GM12878 (cell line): ENCODE measurements around the gene RMI2. TPM values are rescaled to one million over a fixed set of nuclear protein-coding genes. Genes with fewer than 3 reads are reported as not detected.

Source experiments
- ATAC-seq: fragments of 200-7000 bp; cut with Tn5 transposase; 3 replicates; pipeline ENCODE4 v1.9.1; 2020; ENCODE audit warnings: mild to moderate bottlenecking, moderate library complexity
- BruUV-seq: library from RNA; stranded (reverse); fragments of 400-500 nt; replicated peaks from 2 replicates; lab custom pipeline; 2021; lab: Mats Ljungman, UMichigan
- CTCF ChIA-PET: fragments of 300-600 bp; sonication (Branson Sonifier 250); formaldehyde crosslinking; extraction: SDS; loops from one replicate; lab custom pipeline; 2021; ENCODE audit warnings: inconsistent platforms; lab: Yijun Ruan, JAX
- POLR2A ChIA-PET: fragments of 350-600 bp; formaldehyde crosslinking; extraction: SDS; loops from one replicate; lab custom pipeline; 2021; ENCODE audit warnings: inconsistent platforms; lab: Charles Lee
- RAD21 ChIA-PET: fragments of 300-600 bp; sonication (Branson Sonifier 250); formaldehyde crosslinking; loops from one replicate; lab custom pipeline; 2023; ENCODE audit warnings: antibody characterized with exemption; ENCODE audit not compliant: unreplicated experiment; lab: Charles Lee
- SMC1A ChIA-PET: fragments of 300-600 bp; sonication (Branson Sonifier 250); formaldehyde crosslinking; loops from one replicate; lab custom pipeline; 2023; ENCODE audit not compliant: unreplicated experiment, uncharacterized antibody; lab: Charles Lee
- DNase-seq: peaks from one replicate; pipeline ENCODE4 v3.0.0-alpha.2; 2011; ENCODE audit warnings: low read depth, low spot score
- FAIRE-seq: peaks from 3 replicates; lab custom pipeline; 2011; peaks lifted over from hg19 to GRCh38; lab: Jason Lieb, UNC
- H2AFZ ChIP-seq: 2 replicates; pipeline ENCODE4 v1.6.0; 2011; ENCODE audit warnings: low read depth, low read length, control low read depth; ENCODE audit not compliant: control insufficient read depth
- H3K27ac ChIP-seq: 2 replicates; pipeline ENCODE4 v1.5.1; 2011; ENCODE audit warnings: control low read depth; ENCODE audit not compliant: control insufficient read depth, insufficient read depth
- H3K27me3 ChIP-seq, 2 experiments: replicated peaks in 1 of 2; 2 replicates each; pipeline versions ENCODE4 v1.6.0 to v1.6.1; 2011; ENCODE audit warnings: low read length in 1 of 2; ENCODE audit not compliant: control insufficient read depth in 2 of 2, insufficient read depth in 2 of 2
- H3K36me3 ChIP-seq, 2 experiments: 2 replicates each; pipeline ENCODE4 v1.5.1; 2011; ENCODE audit warnings: low read length in 1 of 2; ENCODE audit not compliant: control insufficient read depth in 2 of 2, insufficient read depth in 2 of 2
- H3K4me1 ChIP-seq: 2 replicates; pipeline ENCODE4 v1.6.1; 2011; ENCODE audit warnings: mild to moderate bottlenecking, low read length, moderate library complexity, mixed read lengths; ENCODE audit not compliant: control insufficient read depth, insufficient read depth
- H3K4me2 ChIP-seq: 2 replicates; pipeline ENCODE4 v1.6.0; 2011; ENCODE audit warnings: control low read depth; ENCODE audit not compliant: control insufficient read depth, insufficient read depth
- H3K4me3 ChIP-seq: fragments of 200-600 bp; sonication (generic); 2 replicates; pipeline ENCODE4 v1.5.1; 2016
- H3K79me2 ChIP-seq: 2 replicates; pipeline ENCODE4 v1.6.0; 2011; ENCODE audit warnings: low read length; ENCODE audit not compliant: control insufficient read depth, insufficient read depth
- H3K9ac ChIP-seq: 2 replicates; pipeline ENCODE4 v1.8.0; 2011; ENCODE audit warnings: low read length, control low read depth, mixed read lengths; ENCODE audit not compliant: control insufficient read depth, insufficient read depth
- H3K9me3 ChIP-seq: replicated peaks from 3 replicates; pipeline ENCODE4 v1.5.1; 2011; ENCODE audit warnings: mild to moderate bottlenecking, low read length; ENCODE audit not compliant: control insufficient read depth, insufficient read depth
- H4K20me1 ChIP-seq: 2 replicates; pipeline ENCODE4 v1.6.0; 2011; ENCODE audit not compliant: control insufficient read depth, insufficient read depth
- CUX1 ChIP-seq: IDR thresholded peaks from 2 replicates; pipeline ENCODE4 v1.6.1; 2012; ENCODE audit warnings: improper control_type of control experiment, low read depth, low read length; ENCODE audit not compliant: insufficient replicate concordance
- KLF5 ChIP-seq: fragments of 450-650 bp; IDR thresholded peaks from 2 replicates; pipeline ENCODE4 v1.6.1; 2014; ENCODE audit warnings: mild to moderate bottlenecking; ENCODE audit not compliant: partially characterized antibody
- MEF2B ChIP-seq: fragments of 450-650 bp; IDR thresholded peaks from 2 replicates; pipeline ENCODE4 v1.6.1; 2018; ENCODE audit warnings: mild to moderate bottlenecking, moderate library complexity; ENCODE audit not compliant: partially characterized antibody, poor library complexity, severe bottlenecking
- RCOR1 ChIP-seq: conservative IDR thresholded peaks from 2 replicates; pipeline ENCODE4 v1.6.1; 2012; ENCODE audit warnings: low read depth, low read length, improper control_type of control experiment
- RELA ChIP-seq: fragments of 450-650 bp; IDR thresholded peaks from 2 replicates; pipeline ENCODE4 v1.8.0; 2014; ENCODE audit warnings: borderline replicate concordance; ENCODE audit not compliant: partially characterized antibody
- SMAD1 ChIP-seq: fragments of 450-650 bp; IDR thresholded peaks from 2 replicates; pipeline ENCODE4 v1.6.1; 2018; ENCODE audit warnings: mild to moderate bottlenecking, low read depth; ENCODE audit not compliant: partially characterized antibody
- SMARCA5 ChIP-seq: fragments of 450-650 bp; IDR thresholded peaks from 2 replicates; pipeline ENCODE4 v1.6.1; 2017; ENCODE audit warnings: mild to moderate bottlenecking
- SP1 ChIP-seq: IDR thresholded peaks from one replicate; pipeline ENCODE4 v1.6.1; 2011; ENCODE audit warnings: low read depth, low read length
- SPI1 ChIP-seq: IDR thresholded peaks from 2 replicates; pipeline ENCODE4 v1.6.1; 2011; ENCODE audit warnings: low read depth, mild to moderate bottlenecking, low read length, moderate library complexity, borderline replicate concordance; ENCODE audit not compliant: insufficient read depth
- TAF1 ChIP-seq: IDR thresholded peaks from 2 replicates; pipeline ENCODE4 v1.6.1; 2011; ENCODE audit warnings: mild to moderate bottlenecking, low read depth, low read length, borderline replicate concordance
- ZSCAN29 ChIP-seq: fragments of 450-650 bp; IDR thresholded peaks from 2 replicates; pipeline ENCODE4 v1.6.1; 2017; ENCODE audit warnings: mild to moderate bottlenecking, moderate library complexity
- WGBS: methylation state at CpG from one replicate; pipeline ENCODE4 v1.1.6; 2016; ENCODE audit warnings: low lambda C conversion rate; ENCODE audit not compliant: insufficient replicate concordance, insufficient coverage; ENCODE audit errors: missing lambda C conversion rate; 5-methylcytosine and 5-hydroxymethylcytosine counted together
- in situ Hi-C: fragments of 300-500 bp; cut with MboI; formaldehyde crosslinking; loops from 9 replicates; pipeline ENCODE4 v1.14.3; 2018; ENCODE audit warnings: mixed read lengths
- intact Hi-C: fragments of 100-400 bp; cut with micrococcal nuclease; formaldehyde crosslinking; loops from one replicate; pipeline ENCODE4 v1.14.2; 2022; ENCODE audit not compliant: unreplicated experiment
- polyA plus RNA-seq, 11 experiments: library from polyadenylated mRNA; depleted of rRNA in 4 of 11; unstranded in 6 of 11; stranded (reverse) in 5 of 11; fragments of >200 nt; fragmentation: Nextera tagmentation in 4 of 11; fragmentation: Illumina TruSeq in 1 of 11; extraction: Ambion mirVana in 4 of 11; extraction: Trizol in 1 of 11; gene quantifications; 1 replicate in 1 of 11; 2 replicates in 10 of 11; pipeline versions ENCODE4 v1.2.1 to v1.2.3, GENCODE V29; 2011 to 2016; ENCODE audit warnings: inconsistent platforms in 2 of 11, missing spikeins in 2 of 11, low read depth in 1 of 11
- total RNA-seq, 4 experiments: library from RNA; depleted of rRNA in 3 of 4; stranded (reverse); fragments of >200 nt in 3 of 4; fragmentation: Illumina TruSeq in 1 of 4; extraction: Trizol in 1 of 4; gene quantifications; 2 replicates each; pipeline versions ENCODE4 v1.2.1 to v1.2.3, GENCODE V29; 2013 to 2021
- TF ChIP-seq, protein P1 (sequence below): IDR thresholded peaks from 2 replicates; pipeline ENCODE4 v1.6.1; 2012; ENCODE audit warnings: low read depth, low read length, improper control_type of control experiment

Gene RMI2
- total and polyA plus RNA-seq, 10 of the 15 experiments (the other 5 are each of a cell fraction or from before 2014, with no cell fraction given), result 9.6 to 68.8 (median 32.1) TPM

DNA sequence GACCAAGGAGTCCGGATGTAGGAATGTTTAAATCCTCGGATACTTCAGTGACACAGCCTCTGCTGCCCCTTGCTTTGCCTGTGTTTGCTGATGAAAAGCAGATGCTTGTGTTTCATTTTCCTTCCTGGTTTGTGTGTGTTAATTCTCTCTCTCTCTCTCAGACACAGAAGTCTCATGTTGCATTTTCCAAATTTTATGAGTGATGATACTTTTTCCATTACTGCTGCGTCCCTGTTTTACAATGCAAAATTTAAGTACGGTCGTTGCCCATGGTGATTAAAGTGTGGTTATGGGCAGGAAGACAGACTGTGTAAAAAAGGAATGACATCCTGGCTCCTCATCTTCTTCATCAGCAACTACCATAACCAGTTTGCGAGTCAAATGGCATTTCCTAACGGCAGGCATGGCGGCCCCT is 5.7 kb downstream of the RMI2 start:
- peaks cover 9% of the 10 kb centered on the region for H3K79me2 ChIP-seq
- RAD21 ChIA-PET, result interaction anchor here (0.8 to 11.3 kb wide), 3 partner anchors 40 to 94 kb away, joined by 3 to 243 read pairs (median 129); partner anchors contain the start of gene SOCS1
- CTCF ChIA-PET, result interaction anchor here (0.9 to 7.1 kb wide), 3 partner anchors 17 to 40 kb away, joined by 3 to 70 read pairs (median 4); no protein-coding TSS in a partner anchor
- TF ChIP-seq ZSCAN29 (no peak), CUX1 (no peak), SP1 (no peak), RCOR1 (no peak), KLF5 (no peak), TAF1 (no peak), SMAD1 (no peak), SMARCA5 (no peak), SPI1 (no peak), MEF2B (no peak), RELA (no peak)
- TF ChIP-seq, protein P1, sequence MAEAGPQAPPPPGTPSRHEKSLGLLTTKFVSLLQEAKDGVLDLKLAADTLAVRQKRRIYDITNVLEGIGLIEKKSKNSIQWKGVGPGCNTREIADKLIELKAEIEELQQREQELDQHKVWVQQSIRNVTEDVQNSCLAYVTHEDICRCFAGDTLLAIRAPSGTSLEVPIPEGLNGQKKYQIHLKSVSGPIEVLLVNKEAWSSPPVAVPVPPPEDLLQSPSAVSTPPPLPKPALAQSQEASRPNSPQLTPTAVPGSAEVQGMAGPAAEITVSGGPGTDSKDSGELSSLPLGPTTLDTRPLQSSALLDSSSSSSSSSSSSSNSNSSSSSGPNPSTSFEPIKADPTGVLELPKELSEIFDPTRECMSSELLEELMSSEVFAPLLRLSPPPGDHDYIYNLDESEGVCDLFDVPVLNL, result no peak
- WGBS, result 76% methylated on average over 8 of the region's 8 CpGs
- no peaks in the 10 kb centered on the region for H4K20me1 ChIP-seq
- in situ Hi-C loops (no loop called here), intact Hi-C loops (loop anchor here (10.0 kb wide), 2 partner anchors 246 to 276 kb away; no protein-coding TSS in a partner anchor)
- peaks cover 30% of the 10 kb centered on the region for H3K4me1 ChIP-seq
- H2AFZ ChIP-seq, result no peak overlapping the region
- BruUV-seq, result no TSS peak
- POLR2A ChIA-PET, result interaction anchor here (1.6 to 7.8 kb wide), 2 partner anchors 48 to 52 kb away, joined by 7 to 60 read pairs; no protein-coding TSS in a partner anchor
- DNase-seq (no peak), ATAC-seq (no peak), FAIRE-seq (no peak)
- no peak overlapping the region for H3K27ac ChIP-seq
- H3K4me2 ChIP-seq, result no peak overlapping the region
- H3K36me3 ChIP-seq, result no peaks in the 10 kb centered on the region
- no peaks in the 10 kb centered on the region for H3K27me3 ChIP-seq
- no peak overlapping the region for H3K9ac ChIP-seq
- H3K9me3 ChIP-seq, result no peaks in the 10 kb centered on the region
- SMC1A ChIA-PET, result interaction anchor here (0.7 to 9.5 kb wide), 7 partner anchors 20 to 380 kb away, joined by 3 to 104 read pairs (median 4); partner anchors contain the start of gene SOCS1
- no peak overlapping the region for H3K4me3 ChIP-seq
